Uterus (tissue), 4 donors: Measurements from ENCODE around the gene BAG3. TPM values are rescaled to one million over a fixed set of nuclear protein-coding genes. Genes with fewer than 3 reads are reported as not detected.

Source experiments
- DNase-seq, 2 donors: peaks; one replicate each; pipeline ENCODE4 v3.0.0-alpha.2; 2019 to 2020
- H3K27ac ChIP-seq, 2 donors: fragments of 200-600 bp; sonication (generic); 1 replicate in 1 of 2; 2 replicates in 1 of 2; pipeline ENCODE4 v1.5.1; 2016 to 2018
- H3K27me3 ChIP-seq, 2 donors: fragments of 200-600 bp; sonication (generic); one replicate each; pipeline ENCODE4 v1.5.1; 2018 to 2019; ENCODE audit warnings: control low read depth in 1 of 2
- H3K36me3 ChIP-seq, 2 donors: fragments of 200-600 bp; sonication (generic); one replicate each; pipeline ENCODE4 v1.5.1; 2019; ENCODE audit warnings: control low read depth in 1 of 2
- H3K4me1 ChIP-seq, 2 donors: fragments of 200-600 bp; sonication (generic); one replicate each; pipeline ENCODE4 v1.5.1; 2018 to 2019; ENCODE audit warnings: control low read depth in 1 of 2
- H3K4me3 ChIP-seq, 2 donors: fragments of 200-600 bp; sonication (generic); 1 replicate in 1 of 2; 2 replicates in 1 of 2; pipeline ENCODE4 v1.5.1; 2018 to 2019; ENCODE audit warnings: mild to moderate bottlenecking in 1 of 2
- H3K9me3 ChIP-seq, 2 donors: fragments of 200-600 bp; sonication (generic); one replicate each; pipeline ENCODE4 v1.5.1; 2019; ENCODE audit warnings: control low read depth in 1 of 2
- CTCF ChIP-seq, 4 experiments: fragments of 200-600 bp in 2 of 4; fragments of 450-650 bp in 2 of 4; sonication (generic) in 2 of 4; IDR thresholded peaks; one replicate each; pipeline ENCODE4 v1.5.1; 2016 to 2019; ENCODE audit warnings: antibody characterized with exemption in 4 of 4, mild to moderate bottlenecking in 2 of 4, moderate library complexity in 1 of 4
- POLR2A ChIP-seq, 2 donors: fragments of 450-650 bp; IDR thresholded peaks; one replicate each; pipeline ENCODE4 v1.6.1; 2016; ENCODE audit warnings: antibody characterized with exemption in 2 of 2, mild to moderate bottlenecking in 1 of 2, moderate library complexity in 1 of 2
- intact Hi-C: fragments of 100-400 bp; cut with DNase I; formaldehyde crosslinking; loops from one replicate; pipeline ENCODE4 v1.15.1; 2023; ENCODE audit warnings: low total_unique reads
- total RNA-seq, 4 donors: library from RNA; depleted of rRNA in 3 of 4; stranded (reverse); fragments of >200 nt in 3 of 4; gene quantifications; one replicate each; pipeline versions ENCODE4 v1.1.0 to v1.2.4, GENCODE V29; 2014 to 2023
- donor health status: DM: yes; HTN: yes; CAD: no.

BAG3 gene
- total RNA-seq, 4 donors from 2014 or later = 6.6 to 44.1 (median 22.4) TPM

- peak overlapping the region; percentile 41 to 68 for H3K27ac ChIP-seq
- intact Hi-C loops = no loop called here
- no peak overlapping the region for H3K4me3 ChIP-seq
- H3K36me3 ChIP-seq = no peaks in the 10 kb centered on the region
- no peaks in the 10 kb centered on the region for H3K4me1 ChIP-seq
- TF ChIP-seq POLR2A (IDR thresholded peaks at IDR 0.05) (no peak), CTCF (IDR thresholded peaks at IDR 0.05) (no peak)
- no peak for DNase-seq
- no peaks in the 10 kb centered on the region for H3K27me3 ChIP-seq
- no peaks in the 10 kb centered on the region for H3K9me3 ChIP-seq
These were observed 28.9 kb downstream of the BAG3 start for GRCh38 chr10:119680050-119680449.

GRCh38 chr10:119680650-119681081 is 29.5 kb downstream of the BAG3 start:
- Histone ChIP-seq H3K4me3 (no peak overlapping the region), H3K4me1 (no peaks in the 10 kb centered on the region)
- intact Hi-C loops = no loop called here

GRCh38 chr10:119686465-119687191 is 35.4 kb downstream of the BAG3 start:
- peak; percentile 80 for DNase-seq
- Histone ChIP-seq H3K9me3 (no peaks in the 10 kb centered on the region), H3K4me1 (no peaks in the 10 kb centered on the region), H3K27me3 (no peaks in the 10 kb centered on the region), H3K36me3 (no peaks in the 10 kb centered on the region), H3K4me3 (no peak overlapping the region), H3K27ac (peak overlapping the region; percentile 53 to 65)
- intact Hi-C loops = loop anchor here (5.0 kb wide), 1 partner anchor 66 kb away; no protein-coding TSS in a partner anchor
- TF ChIP-seq POLR2A (IDR thresholded peaks at IDR 0.05) (no peak), CTCF (IDR thresholded peaks at IDR 0.05) (peak; percentile 85 to 92 (median 90))

More at GRCh38 chr10:119680650-119681081, 29.5 kb downstream of the BAG3 start:
- peak overlapping the region; percentile 41 to 68 for H3K27ac ChIP-seq
- TF ChIP-seq POLR2A (IDR thresholded peaks at IDR 0.05) = no peak
- no peak for TF ChIP-seq CTCF (IDR thresholded peaks at IDR 0.05)
- no peaks in the 10 kb centered on the region for H3K9me3 ChIP-seq
- H3K36me3 ChIP-seq = no peaks in the 10 kb centered on the region
- H3K27me3 ChIP-seq = no peaks in the 10 kb centered on the region
- no peak for DNase-seq

GRCh38 chr10:119687192-119688032 is 36.2 kb downstream of the BAG3 start:
- H3K27me3 ChIP-seq = no peaks in the 10 kb centered on the region
- intact Hi-C loops = loop anchor here (5.0 kb wide), 1 partner anchor 65 kb away; no protein-coding TSS in a partner anchor
- H3K9me3 ChIP-seq = no peaks in the 10 kb centered on the region
- DNase-seq = no peak
- H3K4me1 ChIP-seq = no peaks in the 10 kb centered on the region
- peak overlapping the region; percentile 53 to 65 for H3K27ac ChIP-seq
- no peak overlapping the region for H3K4me3 ChIP-seq
- no peaks in the 10 kb centered on the region for H3K36me3 ChIP-seq
- TF ChIP-seq CTCF (IDR thresholded peaks at IDR 0.05) (no peak), POLR2A (IDR thresholded peaks at IDR 0.05) (no peak)
